ENCODE measurements around the gene ELF5. TPM values are rescaled to one million over a fixed set of nuclear protein-coding genes. Genes with fewer than 3 reads are reported as not detected.

ELF5 gene
- total RNA-seq, 1 donor from 2014 or later = 7.7 TPM

Other genes starting within 250 kb of the ELF5 start
- gene ABTB2, start 155.8 kb downstream of the ELF5 start, total RNA-seq (ENCODE audit: insufficient read depth, low replicate concordance) = 3.9 TPM
- 53.9 TPM for gene CAT, start 74.9 kb downstream of the ELF5 start, total RNA-seq (ENCODE audit: insufficient read depth, low replicate concordance)
- gene EHF, start 107.3 kb upstream of the ELF5 start, total RNA-seq (ENCODE audit: insufficient read depth, low replicate concordance) = 6.3 TPM

All from umbilical cord (tissue), 1 donor.